ENCODE data around the gene TAS2R40. TPM values are rescaled to one million over a fixed set of nuclear protein-coding genes. Genes with fewer than 3 reads are reported as not detected.

The TAS2R40 gene
- total and polyA plus RNA-seq, 2 donors (not counting 3 experiments of a cell fraction or from before 2014, with no cell fraction given): not detected

DNA sequence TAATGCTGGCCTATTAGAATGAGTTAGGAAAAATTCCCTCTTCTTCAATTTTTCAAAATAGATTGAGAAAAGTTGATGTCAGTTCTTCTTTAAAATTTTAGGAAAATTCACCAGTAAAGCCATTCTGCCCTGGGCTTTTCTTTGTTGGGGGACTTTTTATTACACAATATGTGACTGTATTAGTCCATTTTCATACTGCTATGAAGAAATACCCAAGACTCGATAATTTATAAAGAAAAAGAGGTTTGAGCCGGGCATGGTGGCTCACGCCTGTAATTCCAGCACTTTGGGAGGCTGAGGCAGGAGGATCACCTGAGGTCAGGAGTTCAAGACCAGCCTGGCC lies 12.7 kb downstream of the TAS2R40 start:
- POLR2A ChIA-PET: no interaction called here
- H3K36me3 ChIP-seq (ENCODE audit: control insufficient read depth in 2 of 2, extremely low read depth in 1 of 2, insufficient read depth in 2 of 2, low read length in 2 of 2): no peaks in the 10 kb centered on the region
- no peak overlapping the region for H3K4me2 ChIP-seq (ENCODE audit: insufficient read depth, low read length)
- H3K4me1 ChIP-seq (ENCODE audit: control insufficient read depth, extremely low read depth, insufficient read depth, low read length): peaks cover 2% of the 10 kb centered on the region
- no peak overlapping the region for H3K27ac ChIP-seq (ENCODE audit: insufficient read depth, low read depth, low read length)
- no peaks in the 10 kb centered on the region for H3K79me2 ChIP-seq (ENCODE audit: control insufficient read depth, insufficient read depth, low read length)
- intact Hi-C loops (cut with micrococcal nuclease) (no loop called here), dilution Hi-C loops (cut with MboI; ENCODE audit: extremely low pct_ligation_motif_present, low sequenced_read_pairs) (no loop called here)
- no peaks in the 10 kb centered on the region for H4K20me1 ChIP-seq (replicated peaks; ENCODE audit: control insufficient read depth, extremely low read depth, insufficient read depth, low read length)
- H3K9ac ChIP-seq (replicated peaks; ENCODE audit: extremely low read depth, insufficient read depth, low read length): no peak overlapping the region
- DNase-seq (ENCODE audit: low read depth, low spot score) (no peak), FAIRE-seq (no peak)
- CTCF ChIA-PET: no interaction called here
- no peaks in the 10 kb centered on the region for H3K9me1 ChIP-seq (replicated peaks; ENCODE audit: control insufficient read depth, extremely low read depth, insufficient read depth, low read length)
- no peak for TF ChIP-seq EZH2 (IDR thresholded peaks at IDR 0.05; ENCODE audit: borderline replicate concordance, low read depth, low read length, severe bottlenecking)
- TF ChIP-seq POLR2AphosphoS5 (IDR thresholded peaks at IDR 0.05; ENCODE audit: insufficient read depth, low read depth, low read length): no peak
- TF ChIP-seq CTCF (IDR thresholded peaks at IDR 0.05; ENCODE audit: extremely low read depth in 1 of 2, insufficient read depth in 1 of 2, low read depth in 1 of 2, low read length in 2 of 2): no peak
- no peak for TF ChIP-seq MAX (IDR thresholded peaks at IDR 0.05; ENCODE audit: insufficient read depth, insufficient read length)
- no peak for TF ChIP-seq GATA2 (IDR thresholded peaks at IDR 0.05; ENCODE audit: insufficient read depth, insufficient read length, low read depth, low read length)
- no peak for TF ChIP-seq FOS (IDR thresholded peaks at IDR 0.05; ENCODE audit: borderline replicate concordance, insufficient read depth, low read length)
- TF ChIP-seq POLR2A (IDR thresholded peaks at IDR 0.05; ENCODE audit: low read depth, low read length): no peak
- no peak for TF ChIP-seq JUN (IDR thresholded peaks at IDR 0.05; ENCODE audit: borderline replicate concordance, insufficient read depth, insufficient read length, low read depth)
- no peak for TF ChIP-seq MYC (IDR thresholded peaks at IDR 0.05; ENCODE audit: low read depth, low read length)
- peaks cover 2 to 18% of the 10 kb centered on the region in 2 experiments for H3K27me3 ChIP-seq (ENCODE audit: control insufficient read depth in 2 of 2, insufficient read depth in 2 of 2, low read length in 2 of 2)
- no peaks in the 10 kb centered on the region for H3K9me3 ChIP-seq (replicated peaks; ENCODE audit: control insufficient read depth, insufficient read depth, low read length)
- BruUV-seq (replicated peaks): no TSS peak
- no peak overlapping the region for H2AFZ ChIP-seq (ENCODE audit: low read depth, low read length)
- no peak overlapping the region for H3K4me3 ChIP-seq (replicated peaks in 1 of 3; ENCODE audit: insufficient read depth in 1 of 3, low read depth in 1 of 3, low read length in 3 of 3)

Data from endothelial cell of umbilical vein (primary cell).